ENCODE measurements around the gene DNAJB6.

- TF ChIP-seq CTCF (IDR thresholded peaks at IDR 0.05; ENCODE audit: poor library complexity): no peak
- TF ChIP-seq EZH2phosphoT487 (IDR thresholded peaks at IDR 0.05; ENCODE audit: low read depth, severe bottlenecking, unreplicated experiment): no peak
- TF ChIP-seq EZH2 (IDR thresholded peaks at IDR 0.05; ENCODE audit: borderline replicate concordance): no peak
Observed at GRCh38 chr7:157360483-157361025, 23.8 kb downstream of the DNAJB6 start.

Measured in hepatocyte (in vitro differentiated cells).